Gastroesophageal sphincter (tissue), 4 donors: ENCODE results near the gene ZMAT5. TPM values are rescaled to one million over a fixed set of nuclear protein-coding genes. Genes with fewer than 3 reads are reported as not detected.

ENCODE experiments used
- ATAC-seq: fragments of 150-250 bp; one replicate; pipeline ENCODE4 v1.9.1; 2016; ENCODE audit warnings: mild to moderate bottlenecking, moderate library complexity
- H3K27ac ChIP-seq, 4 donors: fragments of 200-600 bp; sonication (generic) in 3 of 4; 1 replicate in 3 of 4; 2 replicates in 1 of 4; pipeline ENCODE4 v1.5.1; 2016 to 2019
- H3K27me3 ChIP-seq: fragments of 200-600 bp; sonication (generic); one replicate; pipeline ENCODE4 v1.5.1; 2019
- H3K36me3 ChIP-seq, 2 donors: fragments of 200-600 bp; sonication (generic); one replicate each; pipeline ENCODE4 v1.5.1; 2019; ENCODE audit warnings: control low read depth in 1 of 2
- H3K4me1 ChIP-seq, 3 donors: fragments of 200-600 bp; sonication (generic); 1 replicate in 2 of 3; 2 replicates in 1 of 3; pipeline ENCODE4 v1.5.1; 2016 to 2019; ENCODE audit warnings: control low read depth in 2 of 3
- H3K4me3 ChIP-seq, 2 donors: fragments of 200-600 bp; sonication (generic); one replicate each; pipeline ENCODE4 v1.5.1; 2019; ENCODE audit warnings: mild to moderate bottlenecking in 1 of 2, moderate library complexity in 1 of 2
- H3K9me3 ChIP-seq, 3 donors: fragments of 200-600 bp; sonication (generic); one replicate each; pipeline ENCODE4 v1.5.1; 2017 to 2019; ENCODE audit warnings: control low read depth in 2 of 3
- CTCF ChIP-seq, 4 experiments: fragments of 200-600 bp in 2 of 4; fragments of 450-650 bp in 2 of 4; sonication (generic) in 1 of 4; IDR thresholded peaks; one replicate each; pipeline ENCODE4 v1.5.1; 2017 to 2019; ENCODE audit warnings: antibody characterized with exemption in 4 of 4, mild to moderate bottlenecking in 2 of 4, moderate library complexity in 2 of 4
- EP300 ChIP-seq: sonication (generic); formaldehyde crosslinking; IDR thresholded peaks from one replicate; pipeline ENCODE4 v1.6.1; 2017; ENCODE audit warnings: antibody characterized with exemption, mild to moderate bottlenecking
- POLR2A ChIP-seq, 2 donors: fragments of 450-650 bp; IDR thresholded peaks; one replicate each; pipeline ENCODE4 v1.6.1; 2017; ENCODE audit warnings: antibody characterized with exemption in 2 of 2, mild to moderate bottlenecking in 2 of 2, moderate library complexity in 1 of 2
- POLR2AphosphoS5 ChIP-seq: sonication (generic); formaldehyde crosslinking; IDR thresholded peaks from one replicate; pipeline ENCODE4 v1.6.1; 2017; ENCODE audit warnings: antibody characterized with exemption
- WGBS, 2 donors: methylation state at CpG; one replicate each; pipeline ENCODE4 v1.1.5; 2018; ENCODE audit warnings: low coverage in 1 of 2; 5-methylcytosine and 5-hydroxymethylcytosine counted together
- total RNA-seq, 4 donors: library from RNA; depleted of rRNA; stranded (reverse); fragments of >200 nt; gene quantifications; one replicate each; pipeline ENCODE4 v1.1.0, GENCODE V29; 2016

ZMAT5 gene
- total RNA-seq, 4 donors from 2014 or later, result 10.6 to 26.5 (median 17.1) TPM

- ATAC-seq, result no peak
- WGBS, 2 donors, result 68 to 77% methylated on average over 5 of the region's 27 CpGs
Observed at GRCh38 chr22:29788339-29789279, 21.8 kb upstream of the ZMAT5 start.

GRCh38 chr22:29787371-29787980, 20.7 kb upstream of the ZMAT5 start:
- Histone ChIP-seq H3K4me3 (no peak overlapping the region), H3K27ac (no peak overlapping the region), H3K36me3 (peaks cover 0 to 53% of the 10 kb centered on the region in 2 donors), H3K9me3 (no peaks in the 10 kb centered on the region), H3K4me1 (peaks cover 0 to 20% (median 7%) of the 10 kb centered on the region in 3 donors), H3K27me3 (no peaks in the 10 kb centered on the region)
- TF ChIP-seq CTCF (IDR thresholded peaks at IDR 0.05) (no peak), EP300 (no peak), POLR2A (IDR thresholded peaks at IDR 0.05) (no peak), POLR2AphosphoS5 (no peak)
- 42 to 73% methylated on average over 3 of the region's 9 CpGs for WGBS, 2 donors
- ATAC-seq, result no peak

More at GRCh38 chr22:29788339-29789279, 21.8 kb upstream of the ZMAT5 start:
- H3K9me3 ChIP-seq, result no peaks in the 10 kb centered on the region
- no peaks in the 10 kb centered on the region for H3K27me3 ChIP-seq
- no peak overlapping the region for H3K27ac ChIP-seq
- peaks cover 0 to 64% of the 10 kb centered on the region in 2 donors for H3K36me3 ChIP-seq
- TF ChIP-seq EP300, result no peak
- H3K4me3 ChIP-seq, result no peak overlapping the region
- H3K4me1 ChIP-seq, result peaks cover 0 to 17% (median 7%) of the 10 kb centered on the region in 3 donors

- Histone ChIP-seq H3K36me3 (peaks cover 0 to 38% of the 10 kb centered on the region in 2 donors), H3K9me3 (no peaks in the 10 kb centered on the region), H3K4me3 (no peak overlapping the region), H3K4me1 (peaks cover 0 to 34% (median 18%) of the 10 kb centered on the region in 3 donors), H3K27me3 (no peaks in the 10 kb centered on the region), H3K27ac (no peak overlapping the region)
- TF ChIP-seq CTCF (IDR thresholded peaks at IDR 0.05) (no peak), POLR2A (IDR thresholded peaks at IDR 0.05) (no peak), POLR2AphosphoS5 (no peak), EP300 (no peak)
- no peak for ATAC-seq
- WGBS, 2 donors, result 17 to 56% methylated on average over 1 to 2 of the region's 5 CpGs
Observed at GRCh38 chr22:29786031-29786430, 19.2 kb upstream of the ZMAT5 start.

GRCh38 chr22:29784451-29785361, 17.9 kb upstream of the ZMAT5 start:
- ATAC-seq, result peak; percentile 44
- no peaks in the 10 kb centered on the region for H3K9me3 ChIP-seq
- no peak overlapping the region for H3K4me3 ChIP-seq
- TF ChIP-seq EP300 (no peak), POLR2AphosphoS5 (peak; percentile 38)
- 22 to 31% methylated on average over 7 to 8 of the region's 9 CpGs for WGBS, 2 donors
- peaks cover 0 to 42% (median 21%) of the 10 kb centered on the region in 3 donors for H3K4me1 ChIP-seq
- peaks cover 0 to 25% of the 10 kb centered on the region in 2 donors for H3K36me3 ChIP-seq
- H3K27ac ChIP-seq, result peak overlapping the region in 3 of 4 donors; percentile 2 to 70 (median 63)
- H3K27me3 ChIP-seq, result no peaks in the 10 kb centered on the region

- peak; percentile 26 for ATAC-seq
- Histone ChIP-seq H3K4me3 (no peak overlapping the region), H3K27ac (peak overlapping the region in 3 of 4 donors; percentile 14 to 70 (median 27)), H3K9me3 (no peaks in the 10 kb centered on the region), H3K4me1 (peaks cover 0 to 42% (median 21%) of the 10 kb centered on the region in 3 donors), H3K36me3 (peaks cover 0 to under 1% of the 10 kb centered on the region in 2 donors), H3K27me3 (no peaks in the 10 kb centered on the region)
- no peak for TF ChIP-seq POLR2AphosphoS5
- TF ChIP-seq CTCF (IDR thresholded peaks at IDR 0.05), result no peak
- TF ChIP-seq POLR2A (IDR thresholded peaks at IDR 0.05), result no peak
- TF ChIP-seq EP300, result no peak
- 14 to 90% methylated on average over 1 to 2 of the region's 7 CpGs for WGBS, 2 donors
Observed at GRCh38 chr22:29782061-29782845, 15.4 kb upstream of the ZMAT5 start.
